CD14-positive monocyte (primary cell): Measurements from ENCODE around the gene SCIN. TPM values are rescaled to one million over a fixed set of nuclear protein-coding genes. Genes with fewer than 3 reads are reported as not detected.

Experiments
- DNase-seq, 3 donors: peaks; one replicate each; pipeline ENCODE4 v3.0.0-alpha.2; 2011 to 2022
- H2AFZ ChIP-seq: 2 replicates; pipeline ENCODE4 v1.6.0; 2012; ENCODE audit warnings: mild to moderate bottlenecking, low read depth, low read length, inconsistent platforms; ENCODE audit not compliant: insufficient read depth, poor library complexity, severe bottlenecking
- H3K27ac ChIP-seq, 2 donors: 1 replicate in 1 of 2; 2 replicates in 1 of 2; pipeline ENCODE4 v1.5.1; 2012 to 2013; ENCODE audit warnings: low read length in 2 of 2, control low read depth in 1 of 2, inconsistent platforms in 1 of 2, low read depth in 1 of 2, mild to moderate bottlenecking in 1 of 2
- H3K27me3 ChIP-seq, 2 donors: one replicate each; pipeline versions ENCODE4 v1.6.0 to v1.6.1; 2011 to 2013; ENCODE audit warnings: low read length in 2 of 2; ENCODE audit not compliant: control insufficient read depth in 2 of 2, insufficient read depth in 2 of 2
- H3K36me3 ChIP-seq, 2 donors: replicated peaks in 1 of 2; 1 replicate in 1 of 2; 2 replicates in 1 of 2; pipeline versions ENCODE4 v1.5.1 to v1.6.1; 2012 to 2013; ENCODE audit warnings: low read length in 2 of 2, control low read depth in 1 of 2, inconsistent platforms in 1 of 2, mild to moderate bottlenecking in 1 of 2; ENCODE audit not compliant: insufficient read depth in 2 of 2, control insufficient read depth in 1 of 2
- H3K4me1 ChIP-seq, 2 donors: 1 replicate in 1 of 2; 2 replicates in 1 of 2; pipeline versions ENCODE4 v1.5.1 to v1.6.1; 2012 to 2013; ENCODE audit warnings: low read length in 2 of 2, control low read depth in 1 of 2, inconsistent platforms in 1 of 2, mild to moderate bottlenecking in 1 of 2, moderate library complexity in 1 of 2; ENCODE audit not compliant: insufficient read depth in 2 of 2, control insufficient read depth in 1 of 2
- H3K4me2 ChIP-seq: replicated peaks from 2 replicates; pipeline ENCODE3; 2012; ENCODE audit warnings: low read length, moderate library complexity, mild to moderate bottlenecking; ENCODE audit not compliant: poor library complexity, severe bottlenecking; ENCODE audit errors: extremely low read depth
- H3K4me3 ChIP-seq, 3 experiments: fragments of 200-600 bp in 1 of 3; sonication (generic) in 1 of 3; replicated peaks in 1 of 3; 1 replicate in 2 of 3; 2 replicates in 1 of 3; pipeline ENCODE4 v1.5.1; 2011 to 2013; ENCODE audit warnings: low read length in 3 of 3, mild to moderate bottlenecking in 3 of 3, control low read depth in 2 of 3, low read depth in 2 of 3, inconsistent platforms in 1 of 3, moderate library complexity in 1 of 3
- H3K79me2 ChIP-seq: 2 replicates; pipeline ENCODE4 v1.6.0; 2012; ENCODE audit warnings: mild to moderate bottlenecking, control low read depth, inconsistent platforms, low read length, moderate library complexity; ENCODE audit not compliant: insufficient read depth
- H3K9ac ChIP-seq: 2 replicates; pipeline ENCODE4 v1.6.0; 2017; ENCODE audit warnings: low read length, mild to moderate bottlenecking; ENCODE audit not compliant: insufficient read depth, poor library complexity, severe bottlenecking
- H3K9me3 ChIP-seq, 2 donors: replicated peaks in 1 of 2; 1 replicate in 1 of 2; 2 replicates in 1 of 2; pipeline versions ENCODE4 v1.5.1 to v1.6.1; 2012 to 2013; ENCODE audit warnings: low read length in 2 of 2, control low read depth in 1 of 2; ENCODE audit not compliant: control insufficient read depth in 1 of 2, insufficient read depth in 1 of 2
- H4K20me1 ChIP-seq: 2 replicates; pipeline ENCODE4 v1.6.0; 2012; ENCODE audit warnings: mild to moderate bottlenecking, low read length, control low read depth, moderate library complexity; ENCODE audit not compliant: insufficient read depth
- H3K27ac Mint-ChIP-seq, 7 donors: one replicate each; pipeline ENCODE4 v1.8.0; 2020; ENCODE audit warnings: mild to moderate bottlenecking in 7 of 7, mixed read lengths in 7 of 7, moderate library complexity in 6 of 7, inconsistent platforms in 2 of 7
- H3K27me3 Mint-ChIP-seq, 3 donors: one replicate each; pipeline ENCODE4 v1.8.0; 2021 to 2022; ENCODE audit warnings: low read depth in 3 of 3, mild to moderate bottlenecking in 3 of 3, mixed read lengths in 3 of 3, moderate library complexity in 3 of 3, inconsistent platforms in 1 of 3
- H3K36me3 Mint-ChIP-seq, 2 donors: one replicate each; pipeline ENCODE4 v1.8.0; 2020; ENCODE audit warnings: mixed read lengths in 2 of 2, inconsistent platforms in 1 of 2, mild to moderate bottlenecking in 1 of 2
- H3K4me1 Mint-ChIP-seq: one replicate; pipeline ENCODE4 v1.8.0; 2020; ENCODE audit warnings: mild to moderate bottlenecking, mixed read lengths
- H3K4me3 Mint-ChIP-seq, 2 donors: one replicate each; pipeline ENCODE4 v1.8.0; 2020; ENCODE audit warnings: mild to moderate bottlenecking in 2 of 2, mixed read lengths in 2 of 2, moderate library complexity in 1 of 2
- H3K9me3 Mint-ChIP-seq, 7 donors: one replicate each; pipeline ENCODE4 v1.8.0; 2020 to 2022; ENCODE audit warnings: mixed read lengths in 7 of 7, mild to moderate bottlenecking in 6 of 7, moderate library complexity in 6 of 7, inconsistent platforms in 2 of 7
- CTCF ChIP-seq: fragments of 200-600 bp; IDR thresholded peaks from one replicate; pipeline ENCODE4 v1.8.0; 2022; ENCODE audit warnings: antibody characterized with exemption, mild to moderate bottlenecking
- WGBS: methylation state at CpG from one replicate; pipeline ENCODE4 v1.1.5; 2013; ENCODE audit warnings: missing lambda C conversion rate; ENCODE audit not compliant: insufficient coverage; 5-methylcytosine and 5-hydroxymethylcytosine counted together
- intact Hi-C, 2 donors: fragments of 100-400 bp; cut with micrococcal nuclease; formaldehyde crosslinking; loops; one replicate each; pipeline versions ENCODE4 v1.15.0 to v1.15.1; 2023
- polyA plus RNA-seq, 3 donors: library from polyadenylated mRNA; depleted of rRNA in 1 of 3; unstranded in 2 of 3; stranded (reverse) in 1 of 3; fragments of 300-500 nt in 2 of 3; fragments of >200 nt in 1 of 3; fragmentation: Illumina TruSeq in 2 of 3; gene quantifications; 1 replicate in 2 of 3; 2 replicates in 1 of 3; pipeline ENCODE4 v1.2.3, GENCODE V29; 2012 to 2021

Gene SCIN
- polyA plus RNA-seq, 3 donors = 0.08 TPM; not detected in 2

- Mint-ChIP-seq H3K27ac (no peak overlapping the region), H3K4me3 (no peak overlapping the region), H3K4me1 (peaks cover 4% of the 10 kb centered on the region), H3K27me3 (peaks cover 0 to 1% (median 0%) of the 10 kb centered on the region in 3 donors), H3K9me3 (peaks cover 0 to 4% (median 0%) of the 10 kb centered on the region in 7 donors), H3K36me3 (peaks cover 0 to 3% of the 10 kb centered on the region in 2 donors)
- no peaks in the 10 kb centered on the region for H3K36me3 ChIP-seq
- WGBS = no CpG with 5 or more reads among the region's 1 CpG
- H4K20me1 ChIP-seq = no peaks in the 10 kb centered on the region
- H3K4me2 ChIP-seq = no peak overlapping the region
- no peak overlapping the region for H3K9ac ChIP-seq
- no peaks in the 10 kb centered on the region for H3K27me3 ChIP-seq
- TF ChIP-seq CTCF = no peak
- peaks cover 10% of the 10 kb centered on the region for H3K79me2 ChIP-seq
- no peak overlapping the region for H3K4me3 ChIP-seq
- intact Hi-C loops = no loop called here
- H3K27ac ChIP-seq = no peak overlapping the region
- no peak overlapping the region for H2AFZ ChIP-seq
- DNase-seq = no peak
- peaks cover 0 to 4% of the 10 kb centered on the region in 2 donors for H3K4me1 ChIP-seq
- H3K9me3 ChIP-seq = peaks cover 0 to 3% of the 10 kb centered on the region in 2 donors
Measured at GRCh38 chr7:12694817-12695216, 124.3 kb downstream of the SCIN start.

- no peak overlapping the region for H3K9ac ChIP-seq
- no peaks in the 10 kb centered on the region for H3K4me1 ChIP-seq
- peaks cover 0 to 3% (median 0%) of the 10 kb centered on the region in 3 donors for H3K27me3 Mint-ChIP-seq
- TF ChIP-seq CTCF = no peak
- no peaks in the 10 kb centered on the region for H3K36me3 ChIP-seq
- no peaks in the 10 kb centered on the region for H4K20me1 ChIP-seq
- no peak for DNase-seq
- H3K27ac Mint-ChIP-seq = no peak overlapping the region
- no peaks in the 10 kb centered on the region for H3K27me3 ChIP-seq
- peaks cover 0 to 3% of the 10 kb centered on the region in 2 donors for H3K36me3 Mint-ChIP-seq
- H3K79me2 ChIP-seq = no peaks in the 10 kb centered on the region
- no peaks in the 10 kb centered on the region for H3K4me1 Mint-ChIP-seq
- no CpG with 5 or more reads among the region's 1 CpG for WGBS
- H3K9me3 Mint-ChIP-seq = peaks cover 0 to 12% (median 8%) of the 10 kb centered on the region in 7 donors
- peaks cover 3 to 13% of the 10 kb centered on the region in 2 donors for H3K9me3 ChIP-seq
- no peak overlapping the region for H2AFZ ChIP-seq
- H3K4me3 ChIP-seq = no peak overlapping the region
- no peak overlapping the region for H3K4me3 Mint-ChIP-seq
- intact Hi-C loops = no loop called here
- H3K27ac ChIP-seq = no peak overlapping the region
- H3K4me2 ChIP-seq = no peak overlapping the region
Measured at GRCh38 chr7:12695965-12696364, 125.4 kb downstream of the SCIN start.
